ENCODE measurements around the gene CACNA1B. TPM values are rescaled to one million over a fixed set of nuclear protein-coding genes. Genes with fewer than 3 reads are reported as not detected.

CACNA1B gene
- total and polyA plus RNA-seq, 9 of the 15 experiments (the other 6 are each of a cell fraction or from before 2014, with no cell fraction given), result 0.01 to 0.04 TPM; not detected in 7

DNA sequence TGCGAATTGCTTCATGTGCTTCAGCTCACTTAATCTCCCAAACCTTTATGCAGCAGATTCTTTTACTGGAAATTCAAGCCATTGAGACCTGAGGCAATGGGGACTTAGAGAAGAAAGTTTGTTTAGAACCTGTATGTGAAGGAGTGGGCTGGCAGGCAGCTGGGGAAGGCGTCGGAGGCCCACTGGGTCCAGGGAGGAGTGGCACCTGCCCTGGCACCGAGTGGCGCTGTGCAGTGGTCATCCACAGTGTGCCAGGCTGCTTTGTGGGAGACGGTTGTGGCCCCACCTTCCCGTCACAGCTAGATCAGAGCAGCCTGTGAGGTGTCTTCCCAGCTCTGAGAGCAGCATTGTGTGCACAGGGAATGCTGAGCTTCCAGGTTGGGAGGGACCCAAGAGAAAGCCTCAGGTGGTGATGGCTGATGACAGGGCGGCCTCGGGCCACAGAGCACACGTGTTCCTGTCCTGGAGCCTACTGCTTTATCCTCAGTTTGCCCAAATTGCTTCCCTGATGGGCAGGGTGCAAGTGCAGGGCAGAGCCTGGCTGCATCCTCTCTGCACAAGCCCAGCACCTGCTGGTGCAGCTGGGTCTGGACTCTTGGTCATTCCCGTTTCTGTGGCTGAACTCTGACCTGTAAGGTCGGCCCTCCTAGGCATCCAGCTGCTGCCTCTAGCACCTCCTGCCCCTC is 175.2 kb downstream of the CACNA1B start:
- Histone ChIP-seq H3K9me3 (replicated peaks; ENCODE audit: control insufficient read depth, insufficient read depth, low read depth, low read length) (no peaks in the 10 kb centered on the region), H3K9ac (ENCODE audit: insufficient read depth in 1 of 2, low read depth in 2 of 2, low read length in 2 of 2) (no peak overlapping the region), H3K9me1 (ENCODE audit: control insufficient read depth, insufficient read depth, low read length) (no peaks in the 10 kb centered on the region), H3K4me3 (no peak overlapping the region), H3K4me2 (ENCODE audit: insufficient read depth, low read length) (no peak overlapping the region; the same call in 1 of the 2 replicates), H3K4me1 (replicated peaks in 1 of 2; ENCODE audit: control insufficient read depth in 2 of 2, insufficient read depth in 2 of 2, low read length in 2 of 2) (peaks cover 0 to 15% of the 10 kb centered on the region in 2 experiments; a peak in 3 of 5 replicates), H3K27me3 (ENCODE audit: control insufficient read depth in 2 of 2, insufficient read depth in 2 of 2, low read length in 2 of 2) (peaks cover 47 to 73% of the 10 kb centered on the region in 2 experiments; a peak in 4 of 5 replicates), H2AFZ (ENCODE audit: low read depth, low read length) (peak overlapping the region; percentile 62), H3K27ac (ENCODE audit: extremely low read depth, low read depth, low read length) (no peak overlapping the region), H3K79me2 (ENCODE audit: control insufficient read depth, insufficient read depth, low read length) (no peaks in the 10 kb centered on the region), H3K36me3 (ENCODE audit: control insufficient read depth, insufficient read depth, low read length) (no peaks in the 10 kb centered on the region), H4K20me1 (replicated peaks; ENCODE audit: control insufficient read depth, insufficient read depth, low read length) (0 out of 2 replicates have a peak, but pooled peaks cover 4% of the 10 kb centered on the region)
- ChIA-PET CTCF (ENCODE audit: low intra/inter-chr PET ratio) (no interaction called here), POLR2A (interaction anchor here (1.2 kb wide), 1 partner anchor 13 kb away, joined by 6 read pairs; no protein-coding TSS in a partner anchor)
- intact Hi-C loops (cut with micrococcal nuclease), result no loop called here
- ATAC-seq (no peak), DNase-seq (ENCODE audit: extremely low read depth in 1 of 4, low spot score in 3 of 4) (no peak), FAIRE-seq (no peak)
- in situ Hi-C loops (cut with MboI), result no loop called here
- 2% methylated on average over 12 of the region's 12 CpGs for WGBS (ENCODE audit: insufficient coverage, low coverage, missing lambda C conversion rate)
- TF ChIP-seq ELF4 (CRISPR knock-in tag; IDR thresholded peaks at IDR 0.05), result no peak
- BruUV-seq (replicated peaks), result no TSS peak

DNA sequence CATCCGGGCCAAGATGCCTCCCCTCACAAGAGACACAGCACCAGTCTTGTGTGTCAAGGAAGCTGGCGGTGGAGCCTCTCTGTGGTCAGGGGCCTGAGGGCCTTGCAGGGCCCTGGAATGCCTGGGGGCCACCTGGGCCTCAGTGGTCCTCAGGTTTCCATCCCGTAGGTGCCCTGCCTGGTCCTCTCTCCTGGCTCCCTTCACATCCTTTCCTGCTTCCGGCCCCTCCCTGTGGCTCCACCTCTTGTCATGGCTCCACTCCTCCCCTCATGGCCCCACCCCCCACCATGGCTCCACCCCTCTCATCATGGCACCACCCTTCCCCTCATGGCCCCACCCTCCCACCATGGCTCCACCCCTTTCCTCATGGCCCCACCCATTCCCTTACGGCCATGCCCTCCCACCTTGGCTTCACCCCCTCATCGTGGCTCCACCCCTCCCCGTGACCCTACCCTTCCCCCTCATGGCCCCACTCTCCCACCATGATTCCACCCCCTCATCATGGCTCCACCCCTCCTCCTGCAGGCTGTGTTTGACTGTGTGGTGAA is 175.8 kb downstream of the CACNA1B start:
- Histone ChIP-seq H2AFZ (ENCODE audit: low read depth, low read length) (peak overlapping the region; percentile 62), H3K36me3 (ENCODE audit: control insufficient read depth, insufficient read depth, low read length) (no peaks in the 10 kb centered on the region), H3K27me3 (ENCODE audit: control insufficient read depth in 2 of 2, insufficient read depth in 2 of 2, low read length in 2 of 2) (peaks cover 51 to 73% of the 10 kb centered on the region in 2 experiments; a peak in 4 of 5 replicates), H3K27ac (ENCODE audit: extremely low read depth, low read depth, low read length) (no peak overlapping the region), H3K4me3 (no peak overlapping the region), H3K9me1 (ENCODE audit: control insufficient read depth, insufficient read depth, low read length) (no peaks in the 10 kb centered on the region), H3K9me3 (replicated peaks; ENCODE audit: control insufficient read depth, insufficient read depth, low read depth, low read length) (no peaks in the 10 kb centered on the region), H3K9ac (ENCODE audit: insufficient read depth in 1 of 2, low read depth in 2 of 2, low read length in 2 of 2) (no peak overlapping the region), H3K4me2 (ENCODE audit: insufficient read depth, low read length) (no peak overlapping the region; the same call in 1 of the 2 replicates), H3K79me2 (ENCODE audit: control insufficient read depth, insufficient read depth, low read length) (no peaks in the 10 kb centered on the region), H3K4me1 (replicated peaks in 1 of 2; ENCODE audit: control insufficient read depth in 2 of 2, insufficient read depth in 2 of 2, low read length in 2 of 2) (peaks cover 0 to 15% of the 10 kb centered on the region in 2 experiments; a peak in 3 of 5 replicates), H4K20me1 (replicated peaks; ENCODE audit: control insufficient read depth, insufficient read depth, low read length) (0 out of 2 replicates have a peak, but pooled peaks cover 4% of the 10 kb centered on the region)
- in situ Hi-C loops (cut with MboI), result no loop called here
- TF ChIP-seq EGR1 (conservative IDR thresholded peaks at IDR 0.05) (peak; percentile 68), NR1H2 (CRISPR knock-in tag; IDR thresholded peaks at IDR 0.05) (no peak), STAT5B (CRISPR knock-in tag; IDR thresholded peaks at IDR 0.05) (no peak), YY1 (IDR thresholded peaks at IDR 0.05; ENCODE audit: borderline replicate concordance in 1 of 3, control insufficient read depth in 1 of 3, extremely low read depth in 1 of 3, insufficient read depth in 3 of 3, insufficient read length in 1 of 3, insufficient replicate concordance in 2 of 3, low read depth in 1 of 3, low read length in 2 of 3) (peak in 1 of 3 experiments; percentile 18), ZNF561 (CRISPR knock-in tag; conservative IDR thresholded peaks at IDR 0.05) (no peak), FOXJ3 (CRISPR knock-in tag; IDR thresholded peaks at IDR 0.05) (no peak)
- TF ChIP-seq, protein P1, sequence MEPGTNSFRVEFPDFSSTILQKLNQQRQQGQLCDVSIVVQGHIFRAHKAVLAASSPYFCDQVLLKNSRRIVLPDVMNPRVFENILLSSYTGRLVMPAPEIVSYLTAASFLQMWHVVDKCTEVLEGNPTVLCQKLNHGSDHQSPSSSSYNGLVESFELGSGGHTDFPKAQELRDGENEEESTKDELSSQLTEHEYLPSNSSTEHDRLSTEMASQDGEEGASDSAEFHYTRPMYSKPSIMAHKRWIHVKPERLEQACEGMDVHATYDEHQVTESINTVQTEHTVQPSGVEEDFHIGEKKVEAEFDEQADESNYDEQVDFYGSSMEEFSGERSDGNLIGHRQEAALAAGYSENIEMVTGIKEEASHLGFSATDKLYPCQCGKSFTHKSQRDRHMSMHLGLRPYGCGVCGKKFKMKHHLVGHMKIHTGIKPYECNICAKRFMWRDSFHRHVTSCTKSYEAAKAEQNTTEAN (CRISPR knock-in tag; IDR thresholded peaks at IDR 0.05), result no peak
- TF ChIP-seq, protein P2, sequence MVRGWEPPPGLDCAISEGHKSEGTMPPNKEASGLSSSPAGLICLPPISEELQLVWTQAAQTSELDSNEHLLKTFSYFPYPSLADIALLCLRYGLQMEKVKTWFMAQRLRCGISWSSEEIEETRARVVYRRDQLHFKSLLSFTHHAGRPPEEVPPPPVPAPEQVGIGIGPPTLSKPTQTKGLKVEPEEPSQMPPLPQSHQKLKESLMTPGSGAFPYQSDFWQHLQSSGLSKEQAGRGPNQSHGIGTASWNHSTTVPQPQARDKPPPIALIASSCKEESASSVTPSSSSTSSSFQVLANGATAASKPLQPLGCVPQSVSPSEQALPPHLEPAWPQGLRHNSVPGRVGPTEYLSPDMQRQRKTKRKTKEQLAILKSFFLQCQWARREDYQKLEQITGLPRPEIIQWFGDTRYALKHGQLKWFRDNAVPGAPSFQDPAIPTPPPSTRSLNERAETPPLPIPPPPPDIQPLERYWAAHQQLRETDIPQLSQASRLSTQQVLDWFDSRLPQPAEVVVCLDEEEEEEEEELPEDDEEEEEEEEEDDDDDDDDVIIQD (CRISPR knock-in tag; IDR thresholded peaks at IDR 0.05), result no peak
- ATAC-seq, result peak; percentile 98
- WGBS (ENCODE audit: insufficient coverage, low coverage, missing lambda C conversion rate), result 16% methylated on average over 5 of the region's 7 CpGs
- FAIRE-seq, result no peak
- no TSS peak for BruUV-seq (replicated peaks)
- peak; percentile 53 to 95 (median 92) for DNase-seq (ENCODE audit: extremely low read depth in 1 of 4, low spot score in 3 of 4)
- CTCF ChIA-PET (ENCODE audit: low intra/inter-chr PET ratio), result no interaction called here
- intact Hi-C loops (cut with micrococcal nuclease), result no loop called here
- POLR2A ChIA-PET, result interaction anchor here (1.2 kb wide), 1 partner anchor 13 kb away, joined by 6 read pairs; no protein-coding TSS in a partner anchor
